ENCODE results near the gene HMGXB3. TPM values are rescaled to one million over a fixed set of nuclear protein-coding genes. Genes with fewer than 3 reads are reported as not detected.

HMGXB3 gene
- total RNA-seq, 1 experiment from 2014 or later: 38.0 TPM

DNA sequence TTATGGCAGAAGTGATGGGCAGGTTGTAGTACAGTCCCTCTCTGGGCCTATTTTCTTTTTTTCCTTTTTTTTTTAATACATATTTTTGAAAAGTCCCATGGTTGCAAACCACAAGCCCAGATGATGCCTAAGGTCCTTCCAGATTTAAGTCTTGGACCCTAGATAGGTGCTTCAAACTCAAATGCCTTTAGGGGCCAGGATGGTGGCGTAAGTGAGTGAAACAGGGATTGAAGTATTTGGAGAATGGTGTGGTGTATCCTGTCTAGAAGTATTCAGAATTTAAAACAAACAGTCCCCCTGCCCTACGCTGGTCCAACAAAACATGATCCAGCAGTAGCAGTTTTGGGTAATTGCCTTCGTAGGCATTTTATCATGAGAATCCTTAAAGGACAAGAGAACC is 2.3 kb upstream of the HMGXB3 start:
- TF ChIP-seq, protein P1, sequence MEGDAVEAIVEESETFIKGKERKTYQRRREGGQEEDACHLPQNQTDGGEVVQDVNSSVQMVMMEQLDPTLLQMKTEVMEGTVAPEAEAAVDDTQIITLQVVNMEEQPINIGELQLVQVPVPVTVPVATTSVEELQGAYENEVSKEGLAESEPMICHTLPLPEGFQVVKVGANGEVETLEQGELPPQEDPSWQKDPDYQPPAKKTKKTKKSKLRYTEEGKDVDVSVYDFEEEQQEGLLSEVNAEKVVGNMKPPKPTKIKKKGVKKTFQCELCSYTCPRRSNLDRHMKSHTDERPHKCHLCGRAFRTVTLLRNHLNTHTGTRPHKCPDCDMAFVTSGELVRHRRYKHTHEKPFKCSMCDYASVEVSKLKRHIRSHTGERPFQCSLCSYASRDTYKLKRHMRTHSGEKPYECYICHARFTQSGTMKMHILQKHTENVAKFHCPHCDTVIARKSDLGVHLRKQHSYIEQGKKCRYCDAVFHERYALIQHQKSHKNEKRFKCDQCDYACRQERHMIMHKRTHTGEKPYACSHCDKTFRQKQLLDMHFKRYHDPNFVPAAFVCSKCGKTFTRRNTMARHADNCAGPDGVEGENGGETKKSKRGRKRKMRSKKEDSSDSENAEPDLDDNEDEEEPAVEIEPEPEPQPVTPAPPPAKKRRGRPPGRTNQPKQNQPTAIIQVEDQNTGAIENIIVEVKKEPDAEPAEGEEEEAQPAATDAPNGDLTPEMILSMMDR (conservative IDR thresholded peaks at IDR 0.05): no peak
- no peak for TF ChIP-seq EZH2 (IDR thresholded peaks at IDR 0.05; ENCODE audit: low read depth)
- H3F3A ChIP-seq (ENCODE audit: insufficient read depth, low read depth): peaks cover 8% of the 10 kb centered on the region
- peaks cover 15% of the 10 kb centered on the region for H4K20me1 ChIP-seq (ENCODE audit: insufficient read depth)
- peaks cover 31% of the 10 kb centered on the region for H3K79me2 ChIP-seq (ENCODE audit: low read depth)
- intact Hi-C loops (cut with micrococcal nuclease; ENCODE audit: unreplicated experiment): no loop called here
- no peaks in the 10 kb centered on the region for H3K9me2 ChIP-seq (ENCODE audit: insufficient read depth)
- no peak overlapping the region for H3K4me2 ChIP-seq
- H3K4me1 ChIP-seq (replicated peaks; ENCODE audit: insufficient read depth): peaks cover 25% of the 10 kb centered on the region
- no peak overlapping the region for H3K4me3 ChIP-seq
- DNase-seq: no peak
- H3K9me3 ChIP-seq (ENCODE audit: insufficient read depth, low read depth): no peaks in the 10 kb centered on the region
- CTCF ChIA-PET: interaction anchor here (0.6 kb wide), 1 partner anchor 160 kb away, joined by 3 read pairs; no protein-coding TSS in a partner anchor
- POLR2A ChIA-PET (ENCODE audit: unreplicated experiment): no interaction called here
- no peak overlapping the region for H2AFZ ChIP-seq
- no peak overlapping the region for H3K27ac ChIP-seq
- H3K27me3 ChIP-seq (ENCODE audit: insufficient read depth, low read depth): no peaks in the 10 kb centered on the region
- BruUV-seq (replicated peaks): no TSS peak
- no peaks in the 10 kb centered on the region for H3K36me3 ChIP-seq (ENCODE audit: low read depth)

DNA sequence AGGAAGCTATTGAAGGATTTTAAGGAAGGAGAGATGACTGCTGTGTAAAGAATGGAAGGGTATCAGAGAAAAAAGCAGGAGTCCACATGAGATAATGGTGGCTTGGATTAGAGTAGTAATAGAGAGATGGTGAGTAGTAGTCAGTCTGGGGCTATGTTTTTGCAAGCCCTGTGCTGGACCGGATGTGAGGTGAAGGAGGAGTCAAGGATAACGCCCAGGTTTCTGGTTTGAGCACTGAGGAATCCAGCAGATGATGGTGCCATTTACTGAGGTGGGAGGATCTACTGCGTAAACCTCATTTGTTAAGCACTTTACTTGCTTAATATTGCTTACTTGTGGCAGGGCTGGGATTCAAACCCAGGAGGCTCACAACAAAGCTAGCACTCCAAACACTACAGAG is 1.2 kb upstream of the HMGXB3 start:
- Histone ChIP-seq H3K36me3 (ENCODE audit: low read depth) (no peaks in the 10 kb centered on the region), H3K9me3 (ENCODE audit: insufficient read depth, low read depth) (no peaks in the 10 kb centered on the region), H3K27ac (peak overlapping the region; percentile 86), H3F3A (ENCODE audit: insufficient read depth, low read depth) (peaks cover 8% of the 10 kb centered on the region), H3K79me2 (ENCODE audit: low read depth) (peaks cover 39% of the 10 kb centered on the region), H3K9me2 (ENCODE audit: insufficient read depth) (no peaks in the 10 kb centered on the region), H3K4me1 (replicated peaks; ENCODE audit: insufficient read depth) (peaks cover 25% of the 10 kb centered on the region), H3K4me2 (peak overlapping the region; percentile 97), H4K20me1 (ENCODE audit: insufficient read depth) (peaks cover 15% of the 10 kb centered on the region), H2AFZ (peak overlapping the region; percentile 81), H3K27me3 (ENCODE audit: insufficient read depth, low read depth) (no peaks in the 10 kb centered on the region), H3K4me3 (peak overlapping the region; percentile 92; the same call in 1 of the 2 replicates)
- ChIA-PET CTCF (interaction anchor here (0.9 kb wide), 1 partner anchor 9 kb away, joined by 3 read pairs; no protein-coding TSS in a partner anchor), POLR2A (ENCODE audit: unreplicated experiment) (interaction anchor here (0.6 to 1.0 kb wide), 2 partner anchors 8 to 22 kb away, joined by 5 to 7 read pairs; no protein-coding TSS in a partner anchor)
- intact Hi-C loops (cut with micrococcal nuclease; ENCODE audit: unreplicated experiment): no loop called here
- no peak for TF ChIP-seq EZH2 (IDR thresholded peaks at IDR 0.05; ENCODE audit: low read depth)
- TF ChIP-seq, protein P1 (conservative IDR thresholded peaks at IDR 0.05): no peak
- DNase-seq: no peak
- BruUV-seq (replicated peaks): no TSS peak

DNA sequence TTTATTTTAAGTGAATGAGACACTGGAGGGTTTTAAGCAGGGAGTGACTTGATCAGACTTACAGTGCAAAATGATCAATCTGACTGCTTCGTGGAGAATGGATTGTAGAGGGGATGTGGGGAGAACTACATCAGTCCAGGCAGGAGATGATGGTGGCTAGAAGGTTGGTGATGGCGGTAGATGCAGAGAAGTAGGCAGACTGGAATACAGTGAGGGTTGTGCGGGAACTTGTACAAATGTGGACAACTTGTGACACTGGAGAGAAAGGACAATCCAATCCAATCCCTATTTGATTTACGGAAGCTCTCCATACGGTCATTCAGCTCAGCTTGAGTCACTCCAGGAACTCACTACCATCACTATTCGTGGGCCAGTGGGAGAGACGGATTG is 678 bp upstream of the HMGXB3 start:
- no peak for TF ChIP-seq EZH2 (IDR thresholded peaks at IDR 0.05; ENCODE audit: low read depth)
- TF ChIP-seq, protein P1 (conservative IDR thresholded peaks at IDR 0.05): no peak
- POLR2A ChIA-PET (ENCODE audit: unreplicated experiment): interaction anchor here (0.5 to 1.0 kb wide), 3 partner anchors 8 to 269 kb away, joined by 4 to 7 read pairs (median 5); no protein-coding TSS in a partner anchor
- Histone ChIP-seq H3K4me2 (peak overlapping the region; percentile 97), H3K9me3 (ENCODE audit: insufficient read depth, low read depth) (no peaks in the 10 kb centered on the region), H3K9me2 (ENCODE audit: insufficient read depth) (no peaks in the 10 kb centered on the region), H3K36me3 (ENCODE audit: low read depth) (0 out of 2 replicates have a peak, but pooled peaks cover 2% of the 10 kb centered on the region), H3K27me3 (ENCODE audit: insufficient read depth, low read depth) (no peaks in the 10 kb centered on the region), H4K20me1 (ENCODE audit: insufficient read depth) (peaks cover 15% of the 10 kb centered on the region), H3K79me2 (ENCODE audit: low read depth) (peaks cover 44% of the 10 kb centered on the region), H3F3A (ENCODE audit: insufficient read depth, low read depth) (peaks cover 8% of the 10 kb centered on the region), H3K27ac (peak overlapping the region; percentile 86), H3K4me3 (peak overlapping the region; percentile 92), H3K4me1 (replicated peaks; ENCODE audit: insufficient read depth) (peaks cover 25% of the 10 kb centered on the region), H2AFZ (peak overlapping the region; percentile 81)
- intact Hi-C loops (cut with micrococcal nuclease; ENCODE audit: unreplicated experiment): loop anchor here (1.0 to 10.0 kb wide), 5 partner anchors 22 to 435 kb away; no protein-coding TSS in a partner anchor
- peak in 1 of 2 experiments; percentile 82 for DNase-seq
- TSS peak; percentile 72 for BruUV-seq (replicated peaks)
- CTCF ChIA-PET: interaction anchor here (0.9 to 1.1 kb wide), 2 partner anchors 9 to 218 kb away, joined by 3 to 4 read pairs; no protein-coding TSS in a partner anchor

All from PC-9 (cell line).